SU-DHL-6 (cell line): ENCODE results near the gene SDCBP2.

Experiments used
- CTCF ChIP-seq: fragments of 200-600 bp; sonication (generic); IDR thresholded peaks from one replicate; pipeline ENCODE4 v1.5.1; 2017; ENCODE audit warnings: antibody characterized with exemption, mild to moderate bottlenecking, low read length, moderate library complexity; ENCODE audit not compliant: insufficient read depth, poor library complexity, severe bottlenecking
- EZH2phosphoT487 ChIP-seq: fragments of 200-600 bp; sonication (generic), shearing (Covaris generic); conservative IDR thresholded peaks from 2 replicates; pipeline ENCODE4 v1.6.1; 2018; ENCODE audit warnings: mild to moderate bottlenecking, antibody characterized with exemption, low read length, moderate library complexity, mixed read lengths

- TF ChIP-seq CTCF (peak; percentile 94), EZH2phosphoT487 (no peak)
Observed at GRCh38 chr20:1313236-1313964, 15.5 kb downstream of the SDCBP2 start.
